ENCODE data around the gene OSMR. TPM values are rescaled to one million over a fixed set of nuclear protein-coding genes. Genes with fewer than 3 reads are reported as not detected.
"Not testable (repeated sequence)": the region's sequence is repeated elsewhere in the genome, so short reads cannot be mapped to it uniquely, and the experiment has no call there.

The OSMR gene
- total RNA-seq, 1 donor from 2014 or later: 10.9 TPM

DNA sequence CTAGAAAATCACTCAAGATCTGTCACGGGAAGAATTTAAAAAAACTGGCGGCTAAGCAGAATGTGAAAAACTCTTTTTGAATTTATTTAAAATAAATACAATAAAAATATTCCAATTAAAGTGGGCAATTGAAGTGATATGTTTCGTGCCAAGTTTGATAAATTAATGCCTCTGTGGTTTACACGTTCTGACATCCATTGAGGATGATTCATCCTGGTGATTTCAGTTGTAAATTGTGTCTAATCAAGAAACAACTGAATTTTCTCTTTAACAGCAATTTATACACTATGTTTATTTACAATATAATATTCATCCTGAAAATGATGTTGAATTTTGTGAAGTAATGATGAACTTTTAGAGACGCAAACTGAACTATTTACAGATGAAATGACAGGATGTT lies 21.0 kb upstream of the OSMR start:
- DNase-seq (no peak), ATAC-seq (ENCODE audit: poor library complexity) (no peak)
- intact Hi-C loops (cut with DNase I): no loop called here

DNA sequence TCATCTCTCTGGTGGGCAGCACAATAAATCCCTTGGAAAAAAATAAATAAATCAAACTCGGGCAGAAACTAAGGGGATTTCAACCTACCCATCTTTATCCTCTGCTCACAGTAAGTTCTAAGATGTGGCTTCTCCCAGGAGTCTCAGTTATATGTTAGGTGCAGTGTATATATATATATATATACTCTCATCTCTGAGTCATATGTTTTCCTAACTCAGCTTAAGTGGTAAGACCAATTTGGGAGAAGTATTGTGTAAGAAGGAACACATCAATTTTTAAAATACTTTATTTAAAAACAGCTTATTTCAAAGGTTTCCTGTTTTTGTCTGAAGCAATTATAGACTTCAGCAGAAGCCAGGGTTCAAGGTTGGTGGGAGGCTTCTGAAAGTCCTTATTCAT lies 20.3 kb upstream of the OSMR start:
- DNase-seq (no peak), ATAC-seq (ENCODE audit: poor library complexity) (no peak)
- intact Hi-C loops (cut with DNase I): no loop called here

DNA sequence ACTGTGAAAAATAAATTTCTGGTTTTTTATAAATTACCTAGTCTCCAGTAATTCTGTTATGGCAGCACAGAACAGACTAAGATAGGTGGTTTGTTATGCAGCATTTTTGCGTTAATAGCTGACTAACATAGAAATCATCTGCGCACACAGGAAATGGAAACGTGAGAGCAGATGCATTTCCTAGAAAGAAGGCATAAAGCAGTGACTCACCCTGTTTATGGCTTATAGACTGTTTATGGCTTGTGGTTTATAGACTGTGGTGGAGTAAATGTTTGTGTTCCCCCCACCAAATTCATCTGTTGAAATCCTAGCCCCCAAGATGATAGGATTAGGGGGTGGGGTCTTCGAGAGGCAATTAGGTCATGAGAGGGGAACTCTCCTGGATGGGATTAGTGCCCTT lies 18.3 kb upstream of the OSMR start:
- no peak for ATAC-seq (ENCODE audit: poor library complexity)
- intact Hi-C loops (cut with DNase I): no loop called here
- DNase-seq: no peak

DNA sequence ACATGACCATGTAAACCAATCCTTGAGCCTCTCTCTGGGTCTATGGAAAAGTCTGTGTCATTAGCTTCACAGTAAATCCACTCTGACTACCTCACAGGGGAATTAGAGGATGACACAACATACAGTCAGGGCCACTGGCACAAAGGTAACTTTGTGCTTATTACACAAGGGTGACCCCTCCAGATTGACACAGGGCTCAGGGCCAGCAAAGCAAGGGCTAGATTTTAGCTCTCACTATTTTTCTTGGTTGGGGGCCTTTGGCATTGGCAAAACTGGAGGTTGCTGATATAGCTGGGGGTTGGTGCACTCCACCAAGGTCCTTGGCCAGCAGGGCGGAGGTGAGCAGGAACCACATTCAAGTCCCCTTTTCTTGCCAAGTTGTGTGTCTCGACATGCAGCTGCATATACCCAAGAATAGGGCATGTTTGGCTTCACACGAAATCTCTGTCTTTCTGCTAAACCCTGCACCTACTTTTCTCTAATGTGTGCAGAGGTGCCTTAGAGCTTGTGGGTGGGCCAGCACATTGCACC lies 15.2 kb upstream of the OSMR start:
- intact Hi-C loops (cut with DNase I): no loop called here
- no peak for DNase-seq
- no peak for ATAC-seq (ENCODE audit: poor library complexity)

DNA sequence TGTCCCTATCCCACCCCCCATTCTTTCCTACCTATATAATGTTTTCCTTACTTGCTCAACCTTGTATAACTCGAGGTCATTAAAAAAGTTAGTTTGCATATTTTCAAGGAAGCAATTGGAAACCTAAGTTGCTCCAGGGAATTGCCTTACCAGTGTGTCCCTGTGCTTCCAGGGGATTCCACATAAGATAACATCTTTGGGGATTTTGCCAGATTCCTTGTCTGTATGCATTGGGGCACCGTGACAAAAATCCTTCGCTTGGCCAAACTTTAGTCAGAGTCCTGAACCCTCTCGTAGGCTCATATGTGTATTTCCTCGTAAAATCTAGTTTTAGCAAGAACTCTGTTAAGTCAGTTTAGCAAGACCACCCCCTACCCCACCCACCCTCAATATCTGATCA lies 14.7 kb upstream of the OSMR start:
- ATAC-seq (ENCODE audit: poor library complexity) (no peak), DNase-seq (no peak)
- intact Hi-C loops (cut with DNase I): no loop called here

DNA sequence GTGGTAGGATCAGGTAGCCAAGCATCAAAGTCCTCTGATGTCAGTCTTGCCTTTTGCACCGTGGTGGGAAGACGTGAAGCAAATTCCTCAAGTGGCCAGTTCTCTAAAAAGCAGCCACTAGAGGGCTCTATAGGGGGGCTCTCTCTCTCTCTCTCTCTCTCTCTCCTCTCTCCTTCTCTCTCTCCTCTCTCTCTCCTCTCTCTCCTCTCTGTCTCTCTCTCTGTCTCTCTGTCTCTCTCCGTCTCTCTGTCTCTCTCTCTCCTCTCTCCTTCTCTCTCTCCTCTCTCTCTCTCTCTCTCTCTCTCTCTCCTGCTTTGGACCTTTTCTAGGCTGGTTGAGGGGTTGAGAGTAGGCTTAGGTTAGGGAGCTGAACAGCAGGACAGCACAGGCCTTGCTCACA lies 13.9 kb upstream of the OSMR start:
- DNase-seq: no peak
- intact Hi-C loops (cut with DNase I): no loop called here
- ATAC-seq (ENCODE audit: poor library complexity): no peak

DNA sequence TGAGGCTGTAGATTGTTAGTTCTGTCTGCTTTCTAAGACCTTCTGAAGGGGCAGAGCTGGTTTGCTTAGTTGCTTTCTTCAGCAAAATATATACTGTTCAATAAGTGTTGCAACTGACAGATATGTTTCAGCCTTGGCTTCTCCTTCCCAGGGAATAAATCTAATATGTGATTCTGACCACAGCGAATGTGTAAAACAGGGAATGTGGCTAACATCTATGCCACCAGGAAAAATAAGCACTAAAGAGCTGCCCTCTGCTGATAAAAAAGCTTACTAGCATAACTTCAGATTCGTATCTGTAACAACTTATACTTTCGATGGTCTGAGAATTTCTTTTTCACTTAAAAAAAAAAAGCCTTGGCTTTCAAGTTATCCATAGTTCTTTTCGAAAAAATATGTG lies 13.0 kb upstream of the OSMR start:
- no peak for ATAC-seq (ENCODE audit: poor library complexity)
- intact Hi-C loops (cut with DNase I): no loop called here
- DNase-seq: no peak

DNA sequence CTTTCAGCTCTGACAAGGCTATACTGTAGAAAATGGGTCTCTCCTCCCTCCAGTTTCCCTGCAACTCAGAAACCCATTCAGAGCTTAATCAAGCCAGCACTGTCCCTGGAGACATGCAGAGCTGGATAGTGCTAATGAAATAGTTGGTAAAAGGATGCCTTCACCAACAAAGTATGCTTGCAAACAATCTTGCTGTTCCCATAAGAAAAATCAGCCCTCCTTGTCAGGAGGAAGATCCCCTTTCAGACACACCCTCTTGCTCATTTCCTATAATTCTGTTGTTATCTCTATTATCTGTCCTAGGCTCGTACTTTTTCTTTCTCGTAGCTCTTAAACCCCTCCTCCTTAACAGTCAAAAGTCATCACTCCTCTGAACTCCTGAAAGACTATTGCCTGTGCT lies 9.9 kb upstream of the OSMR start:
- ATAC-seq (ENCODE audit: poor library complexity) (peak; percentile 75), DNase-seq (no peak)
- intact Hi-C loops (cut with DNase I): no loop called here

DNA sequence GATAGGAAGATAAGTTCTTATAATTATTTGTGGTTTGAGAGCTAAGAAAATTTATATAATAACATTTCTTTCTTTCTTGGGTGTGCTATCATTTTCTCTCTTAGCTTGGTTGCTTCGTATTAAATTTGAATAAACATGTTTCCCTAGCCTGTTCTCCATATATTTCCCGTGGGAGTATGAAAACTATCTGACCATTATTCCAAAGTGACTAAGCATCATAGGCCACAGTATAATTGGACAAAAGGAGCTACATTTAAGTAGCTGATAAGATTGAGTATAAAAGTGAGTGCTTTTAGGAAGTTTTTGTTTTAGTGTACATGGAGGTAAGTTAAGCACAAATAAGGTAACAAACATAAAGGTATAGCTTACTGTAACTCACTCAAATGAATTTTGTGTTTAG lies 8.4 kb upstream of the OSMR start:
- intact Hi-C loops (cut with DNase I): no loop called here
- DNase-seq: no peak
- ATAC-seq (ENCODE audit: poor library complexity): no peak

DNA sequence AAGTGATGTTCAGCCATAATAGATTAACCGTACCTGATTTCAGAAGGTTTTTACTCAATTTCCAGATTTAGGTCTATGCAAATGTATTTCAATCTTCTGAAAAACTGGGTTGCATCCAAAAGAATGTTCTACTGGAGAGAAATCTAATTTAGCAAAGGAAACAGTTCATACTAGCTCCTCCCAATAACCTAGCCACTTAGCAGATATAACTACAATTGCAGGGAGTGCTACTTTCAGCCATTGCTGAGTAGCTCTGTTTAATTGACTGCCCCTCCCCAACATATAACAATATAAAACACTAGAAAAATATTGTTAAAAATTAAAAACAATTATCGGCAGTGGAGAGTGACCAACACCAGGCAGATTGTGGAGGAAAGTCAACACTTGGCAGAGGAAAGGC lies 7.9 kb upstream of the OSMR start:
- DNase-seq: no peak
- ATAC-seq (ENCODE audit: poor library complexity): no peak
- intact Hi-C loops (cut with DNase I): no loop called here

DNA sequence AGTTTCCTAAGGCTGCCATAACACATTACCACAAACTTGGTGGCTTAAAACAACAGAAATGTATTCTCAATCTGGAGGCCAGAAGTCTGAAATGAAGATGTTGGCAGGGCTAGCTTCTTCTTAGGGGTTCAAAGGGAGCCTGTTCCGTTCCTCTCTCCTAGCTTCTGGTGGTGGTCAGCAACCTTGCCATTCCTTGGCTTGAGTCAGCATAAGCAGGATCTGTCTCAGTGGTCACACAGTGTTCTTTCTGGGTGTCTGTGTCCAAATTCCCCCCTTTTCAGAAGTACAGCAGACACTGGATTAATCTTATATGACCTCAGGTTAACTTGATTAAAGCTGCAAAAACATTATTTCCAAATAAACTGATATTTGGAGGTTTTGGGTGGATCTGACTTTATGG lies 2.1 kb upstream of the OSMR start:
- no peak for ATAC-seq (ENCODE audit: poor library complexity)

DNA sequence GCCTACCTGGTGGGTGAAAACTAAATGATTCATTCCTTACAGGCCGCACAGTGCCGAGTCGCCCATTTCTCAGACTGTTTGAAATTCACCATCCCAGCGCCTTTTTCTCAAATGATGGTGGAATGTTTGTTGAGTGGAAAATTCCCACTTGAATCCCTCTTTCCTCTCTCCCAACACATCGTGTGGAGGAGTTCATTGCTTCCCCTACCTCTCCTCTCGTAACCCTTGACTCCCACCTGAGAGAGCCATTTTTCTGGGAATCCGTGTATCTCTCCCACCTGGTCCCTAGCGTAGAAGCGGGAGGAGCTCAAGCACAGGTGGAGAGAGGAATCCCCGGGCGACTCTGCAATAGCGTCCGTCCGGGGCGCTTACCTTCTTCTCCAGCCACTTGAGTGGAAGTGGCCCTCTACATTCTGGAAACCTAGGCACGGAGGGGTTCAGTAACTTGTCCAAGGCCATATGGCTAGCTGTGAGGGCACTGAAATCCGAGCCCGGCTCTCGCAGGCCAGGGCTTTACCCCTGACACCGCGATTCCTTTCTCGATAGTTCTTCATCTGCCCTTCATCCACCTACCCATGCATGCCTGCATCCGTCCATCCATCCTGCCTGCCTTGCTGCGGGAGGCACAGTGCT lies 683 bp downstream of the OSMR start:
- no peak for ATAC-seq (ENCODE audit: poor library complexity)
- intact Hi-C loops (cut with DNase I): no loop called here
- no peak for DNase-seq

More for the DNA sequence above, 2.1 kb upstream of the OSMR start:
- intact Hi-C loops (cut with DNase I): no loop called here
- DNase-seq: no peak

DNA sequence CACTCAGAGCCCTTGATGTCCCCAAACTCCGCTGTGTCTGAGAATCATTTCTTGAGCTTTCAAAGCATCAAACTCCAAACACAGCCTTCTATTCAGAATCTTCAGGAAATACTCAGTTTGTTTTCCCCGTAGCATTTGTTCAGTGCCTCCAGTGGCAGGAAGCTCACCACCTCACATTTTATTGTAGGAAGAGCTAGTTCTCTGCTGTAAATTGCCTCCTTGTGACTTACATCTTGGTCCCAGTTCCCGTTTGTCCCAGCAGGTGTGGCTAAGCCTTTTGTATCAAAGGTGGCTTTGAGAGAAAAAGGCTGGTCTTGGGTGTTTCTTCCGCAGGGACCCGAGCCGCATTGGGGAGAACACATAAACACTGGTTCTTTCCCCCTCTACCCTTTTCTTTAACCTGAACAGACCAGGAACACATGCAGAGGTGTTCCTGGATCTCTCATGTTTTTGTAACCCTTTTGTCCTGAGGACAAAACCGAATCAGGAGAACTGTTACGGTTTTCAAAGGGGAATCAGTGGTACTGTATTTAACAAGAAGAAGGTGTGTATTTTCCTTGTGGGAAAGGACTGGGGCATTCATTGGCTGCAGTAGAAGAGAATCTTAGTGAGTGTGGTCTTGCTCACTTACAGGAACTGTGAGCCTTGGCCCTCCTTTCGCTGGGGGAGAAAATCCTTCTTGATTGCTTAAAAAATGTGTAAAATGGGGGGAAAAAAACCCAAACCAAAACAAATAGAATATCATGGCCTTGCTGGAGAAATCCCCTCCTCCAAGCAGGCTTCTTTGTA lies 1.9 kb downstream of the OSMR start:
- no peak for DNase-seq

DNA sequence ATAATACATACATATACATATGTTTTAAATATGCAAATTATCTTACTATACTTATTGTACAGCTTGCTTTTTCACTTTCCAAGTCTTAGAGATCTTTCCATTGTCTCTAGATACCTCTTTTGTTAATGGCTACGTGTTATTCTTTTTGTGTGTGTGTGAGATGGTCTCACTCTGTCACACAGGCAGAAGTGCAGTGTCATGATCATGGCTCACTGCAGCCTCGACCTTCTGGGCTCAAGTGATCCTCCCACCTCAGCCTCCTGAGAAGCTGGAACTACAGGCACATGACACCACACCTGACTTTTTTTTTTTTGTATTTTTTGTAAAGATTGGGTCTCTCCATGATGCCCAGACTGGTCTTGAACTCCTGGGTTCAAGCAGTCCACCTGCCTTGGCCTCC lies 2.8 kb downstream of the OSMR start:
- DNase-seq (no peak), ATAC-seq (ENCODE audit: poor library complexity) (no peak)
- intact Hi-C loops (cut with DNase I): no loop called here

More for the DNA sequence above, 1.9 kb downstream of the OSMR start:
- no peak for ATAC-seq (ENCODE audit: poor library complexity)
- intact Hi-C loops (cut with DNase I): no loop called here

DNA sequence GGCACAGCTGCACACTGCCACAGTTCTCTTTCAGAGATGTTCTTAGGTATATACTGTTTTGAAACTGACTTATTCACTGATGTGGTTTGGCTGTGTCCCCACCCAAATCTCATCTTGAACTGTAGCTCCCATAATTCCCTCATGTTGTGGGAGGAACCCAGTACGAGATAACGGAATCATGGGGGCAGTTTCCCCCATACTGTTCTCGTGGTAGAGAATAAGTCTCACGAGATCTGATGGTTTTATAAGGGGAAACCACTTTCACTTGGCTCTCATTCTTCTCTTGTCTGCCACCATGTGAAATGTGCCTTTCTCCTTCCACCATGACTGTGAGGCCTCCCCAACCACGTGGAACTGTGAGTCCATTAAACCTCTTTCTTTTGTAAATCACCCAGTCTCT lies 5.8 kb downstream of the OSMR start:
- intact Hi-C loops (cut with DNase I); ATAC-seq (ENCODE audit: poor library complexity); DNase-seq: not testable (repeated sequence)

DNA sequence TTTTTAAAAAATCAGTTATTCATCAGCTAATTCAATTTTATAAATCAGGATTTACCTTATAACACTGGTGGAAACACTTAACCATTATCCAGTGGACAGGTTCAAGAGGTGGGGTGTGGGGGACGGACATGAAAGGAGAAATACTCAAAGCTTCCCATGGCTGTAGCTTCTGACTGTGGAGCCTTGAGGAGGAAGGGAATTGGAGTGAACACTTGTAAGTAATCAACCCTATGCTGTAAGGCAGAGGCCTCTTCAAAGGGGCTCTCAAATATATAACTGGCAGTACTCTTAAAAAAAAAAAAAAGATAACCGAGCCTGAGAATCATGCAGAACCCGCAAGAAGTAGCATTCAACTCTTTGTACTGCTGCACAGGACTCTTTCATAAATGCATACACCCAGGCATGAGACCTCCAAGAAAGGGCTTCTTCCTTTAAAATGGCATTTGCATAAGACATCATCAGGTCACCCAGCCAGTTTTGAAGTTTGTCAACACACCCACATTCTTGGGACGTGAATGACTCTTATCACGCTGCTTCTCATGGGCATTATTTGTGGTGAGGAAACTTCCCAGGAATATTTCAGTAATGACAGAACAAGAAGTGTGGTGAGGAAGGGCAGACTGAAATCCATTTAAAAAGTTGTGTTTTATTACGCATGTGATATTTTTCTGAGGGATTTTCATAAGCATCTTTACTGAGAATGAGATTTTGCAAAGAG lies 8.1 kb downstream of the OSMR start:
- no peak for ATAC-seq (ENCODE audit: poor library complexity)
- intact Hi-C loops (cut with DNase I): no loop called here

DNA sequence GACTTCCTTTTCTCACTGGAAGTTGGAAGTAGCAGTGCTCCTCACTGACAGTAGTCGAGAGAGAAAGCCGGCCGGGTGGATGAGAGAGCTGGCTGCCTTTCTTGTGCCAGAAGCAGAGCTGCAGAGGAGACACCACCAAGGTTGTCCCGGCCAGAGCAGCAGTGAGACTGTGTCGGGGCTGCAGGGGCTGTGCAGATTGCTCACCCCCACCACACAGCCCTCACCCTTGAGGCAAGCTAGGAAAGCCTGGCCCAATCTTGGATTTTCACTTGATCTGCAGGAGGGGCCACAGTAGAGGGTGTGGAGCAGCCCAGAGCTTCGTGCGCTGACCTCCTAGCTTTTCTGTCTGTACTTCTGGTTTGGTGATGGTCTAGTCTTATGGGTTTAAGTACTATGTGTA lies 9.1 kb downstream of the OSMR start:
- DNase-seq: no peak
- no peak for ATAC-seq (ENCODE audit: poor library complexity)
- intact Hi-C loops (cut with DNase I): no loop called here

More for the DNA sequence above, 8.1 kb downstream of the OSMR start:
- no peak for DNase-seq

DNA sequence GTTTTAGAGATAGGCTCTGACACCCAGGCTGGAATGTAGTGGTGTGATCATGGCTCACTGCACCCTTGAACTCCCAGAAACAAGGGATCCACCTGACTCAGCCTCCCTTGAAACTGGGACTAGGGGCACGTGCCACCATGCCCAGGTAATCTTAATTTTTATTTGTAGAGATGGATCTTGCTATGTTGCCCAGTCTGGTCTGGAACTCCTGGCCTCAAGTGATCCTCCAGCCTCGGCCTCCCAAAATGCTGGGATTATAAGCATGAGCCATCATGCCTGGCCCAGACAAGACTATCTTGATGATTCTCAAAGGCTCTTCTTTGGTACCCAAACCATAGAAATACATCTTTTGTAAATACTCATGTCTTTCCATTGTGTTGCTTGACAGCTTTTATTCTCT lies 10.8 kb downstream of the OSMR start:
- intact Hi-C loops (cut with DNase I): no loop called here
- ATAC-seq (ENCODE audit: poor library complexity) (no peak), DNase-seq (no peak)

DNA sequence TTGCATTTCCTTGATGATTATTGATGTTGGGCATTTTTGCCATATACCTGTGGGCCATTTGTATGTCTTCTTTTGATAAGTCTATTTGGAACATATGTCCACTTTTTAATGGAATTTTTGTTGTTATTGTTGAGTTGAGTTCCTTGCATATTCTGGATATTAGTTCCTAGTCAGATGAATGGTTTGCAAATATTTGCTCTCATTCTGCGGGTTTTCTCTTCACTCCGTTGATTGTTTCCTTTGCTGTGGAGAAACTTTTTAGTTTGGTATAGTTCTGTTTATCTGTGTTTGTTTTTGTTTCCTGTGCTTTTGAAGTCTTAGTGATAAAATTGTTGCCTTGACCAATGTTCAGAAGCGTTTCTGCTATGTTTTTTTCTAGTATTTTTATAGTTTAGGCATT lies 13.0 kb downstream of the OSMR start:
- DNase-seq (no peak), ATAC-seq (ENCODE audit: poor library complexity) (no peak)
- intact Hi-C loops (cut with DNase I): no loop called here
